Activated CD4-positive, alpha-beta T cell treated with anti-CD3 and anti-CD28 coated beads, Interleukin-2, amount 10 ng/mL, durations not matched to agents 24 days and 14 days (primary cell): ENCODE data around the gene PRSS22. TPM values are rescaled to one million over a fixed set of nuclear protein-coding genes. Genes with fewer than 3 reads are reported as not detected.
"Not testable (repeated sequence)": the region's sequence is repeated elsewhere in the genome, so short reads cannot be mapped to it uniquely, and the experiment has no call there.

Experiments used
- DNase-seq: peaks from one replicate; pipeline ENCODE4 v3.0.0; 2022
- H3K27ac Mint-ChIP-seq: one replicate; pipeline ENCODE4 v1.8.0; 2022; ENCODE audit warnings: mild to moderate bottlenecking, mixed read lengths
- H3K27me3 Mint-ChIP-seq: one replicate; pipeline ENCODE4 v1.8.0; 2022; ENCODE audit warnings: mixed read lengths
- H3K36me3 Mint-ChIP-seq: one replicate; pipeline ENCODE4 v1.8.0; 2022; ENCODE audit warnings: low read depth, mild to moderate bottlenecking, mixed read lengths
- H3K4me1 Mint-ChIP-seq: one replicate; pipeline ENCODE4 v1.8.0; 2021; ENCODE audit warnings: mixed read lengths
- H3K4me3 Mint-ChIP-seq: one replicate; pipeline ENCODE4 v1.8.0; 2022; ENCODE audit warnings: mild to moderate bottlenecking, moderate library complexity, mixed read lengths
- H3K9me3 Mint-ChIP-seq: one replicate; pipeline ENCODE4 v1.8.0; 2021; ENCODE audit warnings: mixed read lengths
- intact Hi-C: fragments of 100-400 bp; cut with micrococcal nuclease; formaldehyde crosslinking; loops from one replicate; pipeline ENCODE4 v1.15.1; 2023
- total RNA-seq: library from RNA; stranded (reverse); gene quantifications from 2 replicates; pipeline ENCODE4 v1.2.3, GENCODE V29; 2022

The PRSS22 gene
- not detected in 2 replicates for total RNA-seq

DNA sequence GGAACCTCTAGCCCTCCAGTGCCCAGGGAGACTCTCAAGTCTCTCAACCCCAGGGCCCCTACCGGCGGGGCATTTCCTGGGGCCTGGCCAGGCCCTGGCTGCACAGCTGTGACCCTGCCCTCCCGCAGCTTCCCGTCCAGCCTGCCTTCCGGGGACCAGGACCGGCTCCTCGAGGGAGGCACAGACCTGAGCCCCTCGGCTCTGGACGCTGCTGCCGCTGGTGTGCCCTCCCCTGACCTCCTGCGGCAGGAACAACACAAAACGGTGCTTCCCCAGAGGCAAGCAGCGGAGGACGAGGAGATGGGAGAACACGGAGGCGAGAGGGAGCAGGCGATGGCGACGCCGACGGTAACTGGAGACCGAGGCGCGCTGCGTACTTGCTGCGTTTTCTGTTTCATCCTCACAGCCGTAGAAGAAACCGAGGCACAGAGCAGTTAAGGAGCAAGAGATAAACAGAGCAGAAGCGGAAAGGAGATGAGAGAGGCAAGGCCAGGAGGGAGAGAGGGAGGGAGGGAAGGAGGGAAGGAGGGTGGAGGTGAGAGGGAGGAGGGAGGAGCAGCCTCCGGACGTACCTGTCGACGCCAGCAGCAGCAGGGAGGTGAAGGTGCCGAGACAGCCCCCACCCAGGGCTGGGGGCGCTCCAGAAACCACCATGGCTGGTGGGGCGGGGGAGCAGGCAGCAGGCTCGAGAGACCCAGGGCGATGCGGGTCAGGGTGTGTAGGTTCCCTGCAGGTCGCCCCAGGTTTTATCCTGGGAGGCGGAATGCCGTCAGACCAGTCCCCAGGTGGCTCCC, at the start of gene PRSS22:
Gene PRSS22, minus strand, starts transcription at position 720 of the 794 bp plus-strand sequence. Its CDS starts 66 bp downstream, at position 654.
- Mint-ChIP-seq H3K27ac (no peak within 1 kb of the TSS), H3K36me3 (peaks cover 3% of the 10 kb centered on the region)
- intact Hi-C loops, result no loop called here

GRCh38 chr16:2907084-2907753, 49.2 kb upstream of the PRSS22 start:
- H3K27me3 Mint-ChIP-seq, H3K36me3 Mint-ChIP-seq, H3K27ac Mint-ChIP-seq, H3K9me3 Mint-ChIP-seq, intact Hi-C loops: not testable (repeated sequence)
- H3K4me3 Mint-ChIP-seq, result peak overlapping the region; percentile 23
- peaks cover 22% of the 10 kb centered on the region for H3K4me1 Mint-ChIP-seq
- peak; percentile 88 for DNase-seq

More for the DNA sequence above, at the start of gene PRSS22:
- Mint-ChIP-seq H3K27me3 (peaks cover 8% of the 10 kb centered on the region), H3K9me3 (peaks cover 14% of the 10 kb centered on the region), H3K4me1 (peaks cover 3% of the 10 kb centered on the region), H3K4me3 (peak within 1 kb of the TSS; percentile 71)
- no peak for DNase-seq

- DNase-seq, result no peak
- peaks cover 2% of the 10 kb centered on the region for H3K27me3 Mint-ChIP-seq
- H3K4me3 Mint-ChIP-seq, result peak overlapping the region; percentile 98
- H3K9me3 Mint-ChIP-seq, result no peaks in the 10 kb centered on the region
- H3K27ac Mint-ChIP-seq, result peak overlapping the region; percentile 71
- no peaks in the 10 kb centered on the region for H3K36me3 Mint-ChIP-seq
- peaks cover 17% of the 10 kb centered on the region for H3K4me1 Mint-ChIP-seq
- intact Hi-C loops, result loop anchor here (1.0 kb wide), 1 partner anchor 23 kb away; the partner anchor contains the start of gene FLYWCH2
These were observed 48.0 kb upstream of the PRSS22 start for GRCh38 chr16:2905988-2906387.

DNA sequence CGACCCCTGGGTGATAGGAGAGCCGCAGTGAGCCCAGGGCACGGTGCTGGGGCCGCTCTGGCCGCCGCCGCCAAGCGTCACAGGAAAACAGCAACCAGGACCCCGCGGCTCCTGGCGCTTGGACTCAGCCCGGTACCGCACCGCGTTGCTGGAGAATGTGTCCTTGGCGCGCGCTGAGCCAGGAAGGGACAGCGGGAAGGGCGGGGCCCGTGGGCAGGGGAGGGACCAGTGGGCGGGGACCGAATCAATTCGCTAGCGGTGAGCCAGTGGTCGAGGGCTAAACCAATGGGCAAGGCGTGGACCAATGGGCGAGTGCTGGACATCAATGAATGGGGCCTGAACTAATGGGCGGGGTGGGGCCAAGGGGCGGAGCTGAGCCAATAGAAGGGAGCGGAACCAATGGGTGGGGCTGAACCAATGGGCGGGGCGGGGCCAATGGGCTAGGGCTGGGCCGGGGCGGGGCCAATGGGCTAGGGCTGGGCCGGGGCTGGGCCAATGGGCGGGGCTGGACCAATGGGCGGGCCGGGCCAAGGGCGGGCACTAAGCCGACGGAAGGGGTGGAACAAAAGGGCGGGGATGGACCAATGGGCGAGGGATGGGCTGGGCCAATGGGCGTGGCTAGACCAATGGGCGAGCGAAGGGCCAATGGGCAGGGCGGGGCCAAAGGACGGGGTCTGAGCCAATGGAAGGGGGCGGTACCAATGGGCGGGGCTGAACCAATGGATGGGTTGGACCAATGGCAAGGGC, 47.4 kb upstream of the PRSS22 start:
- Mint-ChIP-seq H3K4me3 (peak overlapping the region; percentile 98), H3K36me3 (no peaks in the 10 kb centered on the region), H3K4me1 (peaks cover 17% of the 10 kb centered on the region), H3K9me3 (no peaks in the 10 kb centered on the region), H3K27me3 (peaks cover 2% of the 10 kb centered on the region), H3K27ac (peak overlapping the region; percentile 92)
- peak; percentile 99 for DNase-seq
- intact Hi-C loops, result loop anchor here (1.0 kb wide), 1 partner anchor 22 kb away; the partner anchor contains the start of gene FLYWCH2

GRCh38 chr16:2904922-2905240, 46.9 kb upstream of the PRSS22 start:
- Mint-ChIP-seq H3K9me3 (no peaks in the 10 kb centered on the region), H3K4me3 (peak overlapping the region; percentile 98)
- intact Hi-C loops, result loop anchor here (1.0 kb wide), 2 partner anchors 14 to 22 kb away; partner anchors contain the start of gene FLYWCH2

GRCh38 chr16:2904100-2904921, 46.3 kb upstream of the PRSS22 start:
- Mint-ChIP-seq H3K4me1 (peaks cover 17% of the 10 kb centered on the region), H3K27me3 (no peaks in the 10 kb centered on the region), H3K4me3 (peak overlapping the region; percentile 98), H3K9me3 (no peaks in the 10 kb centered on the region), H3K27ac (peak overlapping the region; percentile 92), H3K36me3 (no peaks in the 10 kb centered on the region)
- intact Hi-C loops, result loop anchor here (1.0 kb wide), 1 partner anchor 15 kb away; no protein-coding TSS in a partner anchor
- peak; percentile 94 for DNase-seq

More at GRCh38 chr16:2904922-2905240, 46.9 kb upstream of the PRSS22 start:
- H3K27me3 Mint-ChIP-seq, result no peaks in the 10 kb centered on the region
- peak overlapping the region; percentile 92 for H3K27ac Mint-ChIP-seq
- peaks cover 17% of the 10 kb centered on the region for H3K4me1 Mint-ChIP-seq
- H3K36me3 Mint-ChIP-seq, result no peaks in the 10 kb centered on the region
- DNase-seq, result no peak

DNA sequence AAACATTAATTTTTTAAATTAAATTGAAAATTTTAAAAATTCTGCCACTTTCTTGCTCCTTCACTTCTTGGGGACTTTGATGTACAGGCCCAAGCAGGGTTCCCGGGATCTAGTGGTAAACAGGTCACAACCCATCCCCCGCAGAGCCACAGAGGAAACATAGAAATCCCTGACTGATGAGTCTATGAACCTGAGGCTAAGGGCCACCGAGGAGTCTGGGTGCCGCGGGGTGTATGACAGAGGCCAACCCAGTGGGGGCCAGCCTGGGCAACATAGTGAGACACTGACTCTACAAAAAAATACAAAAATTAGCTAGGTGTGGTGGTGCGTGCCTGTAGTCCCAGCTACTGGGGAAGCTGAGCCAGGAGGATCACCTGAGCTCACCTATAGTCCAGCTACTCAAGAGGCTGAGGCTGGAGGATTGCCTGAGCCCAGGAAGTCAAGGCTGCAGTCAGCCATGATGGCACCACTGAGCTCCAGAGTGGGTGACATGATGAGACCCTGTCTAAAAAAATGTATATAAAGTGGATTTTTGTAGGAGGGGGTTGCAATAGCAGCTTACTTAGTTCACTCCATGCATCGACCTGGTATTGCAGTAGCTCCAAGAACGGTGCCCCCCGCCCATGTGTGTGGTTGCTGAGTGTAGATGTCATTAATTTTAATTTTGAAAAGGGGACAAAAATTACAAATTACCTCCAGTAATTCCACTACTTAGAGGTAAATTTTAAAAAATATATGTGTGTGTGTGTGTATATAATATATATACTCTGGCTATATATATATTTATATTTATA, 44.6 kb upstream of the PRSS22 start:
- Mint-ChIP-seq H3K36me3 (no peaks in the 10 kb centered on the region), H3K27ac (no peak overlapping the region), H3K4me1 (peaks cover 17% of the 10 kb centered on the region), H3K9me3 (no peaks in the 10 kb centered on the region), H3K4me3 (no peak overlapping the region), H3K27me3 (no peaks in the 10 kb centered on the region)
- intact Hi-C loops, result no loop called here
- no peak for DNase-seq

DNA sequence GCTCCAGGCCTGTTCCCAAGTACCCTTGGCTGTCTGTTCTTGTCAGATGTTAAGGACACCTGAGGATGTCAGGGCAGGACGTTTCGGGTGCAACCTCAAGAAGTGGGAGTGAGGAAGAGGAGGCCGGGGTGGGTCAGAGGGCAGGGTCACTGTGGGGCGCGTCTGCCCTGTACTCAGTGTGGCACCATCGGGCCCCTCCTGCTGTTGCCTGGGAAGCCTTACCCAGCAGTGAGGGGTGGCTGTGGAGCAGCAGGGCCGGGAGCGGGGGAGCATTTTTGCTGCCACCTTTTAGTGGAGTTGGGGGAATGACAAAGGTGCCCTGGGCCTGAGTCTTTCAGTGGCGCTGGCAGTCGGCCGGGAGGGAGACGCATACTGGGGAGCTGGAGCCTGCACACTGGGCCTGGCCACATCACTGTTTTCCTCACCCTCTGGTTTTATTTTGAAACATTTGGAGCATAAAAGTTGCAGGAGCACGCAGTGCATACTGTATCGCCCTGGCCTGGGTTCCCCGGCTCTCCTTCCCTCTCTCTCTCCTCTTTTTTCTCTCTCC, 42.6 kb upstream of the PRSS22 start:
- intact Hi-C loops, result no loop called here
- no peaks in the 10 kb centered on the region for H3K27me3 Mint-ChIP-seq
- H3K36me3 Mint-ChIP-seq, result no peaks in the 10 kb centered on the region
- DNase-seq, result no peak
- peaks cover 8% of the 10 kb centered on the region for H3K4me1 Mint-ChIP-seq
- no peak overlapping the region for H3K4me3 Mint-ChIP-seq
- no peaks in the 10 kb centered on the region for H3K9me3 Mint-ChIP-seq
- H3K27ac Mint-ChIP-seq, result no peak overlapping the region

GRCh38 chr16:2899564-2900072, 41.6 kb upstream of the PRSS22 start:
- Mint-ChIP-seq H3K4me1 (peaks cover 6% of the 10 kb centered on the region), H3K27me3 (no peaks in the 10 kb centered on the region), H3K27ac (no peak overlapping the region), H3K4me3 (no peak overlapping the region), H3K36me3 (no peaks in the 10 kb centered on the region), H3K9me3 (no peaks in the 10 kb centered on the region)
- DNase-seq, result no peak
- intact Hi-C loops, result no loop called here

- intact Hi-C loops, result no loop called here
- Mint-ChIP-seq H3K4me3 (no peak overlapping the region), H3K27me3 (no peaks in the 10 kb centered on the region), H3K9me3 (no peaks in the 10 kb centered on the region), H3K27ac (no peak overlapping the region), H3K36me3 (no peaks in the 10 kb centered on the region), H3K4me1 (peaks cover 3% of the 10 kb centered on the region)
- no peak for DNase-seq
These were observed 41.0 kb upstream of the PRSS22 start for GRCh38 chr16:2898831-2899563.

DNA sequence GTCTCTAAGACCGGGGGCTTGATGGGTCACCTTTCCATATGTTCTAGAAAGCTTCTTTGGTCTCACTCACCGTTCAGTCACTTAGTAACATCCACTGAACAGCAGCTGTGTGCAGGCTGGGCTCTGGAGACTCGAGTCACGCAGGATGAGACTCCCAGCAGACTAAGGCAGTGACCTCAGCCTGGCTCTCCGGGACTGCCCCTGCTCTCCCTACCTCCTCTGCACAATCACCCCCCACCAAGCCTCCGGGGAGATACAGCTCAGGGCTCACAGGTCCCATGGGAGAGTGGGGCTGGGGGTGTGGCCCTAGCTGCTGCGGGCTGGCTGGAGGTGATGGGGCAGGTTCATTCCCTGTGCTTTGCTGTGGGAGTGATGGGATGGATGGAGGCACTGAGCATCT, 39.1 kb upstream of the PRSS22 start:
- H3K9me3 Mint-ChIP-seq, result no peaks in the 10 kb centered on the region
- intact Hi-C loops, result no loop called here
- DNase-seq, result no peak
- no peaks in the 10 kb centered on the region for H3K4me1 Mint-ChIP-seq
- H3K4me3 Mint-ChIP-seq, result no peak overlapping the region
- no peaks in the 10 kb centered on the region for H3K36me3 Mint-ChIP-seq
- H3K27me3 Mint-ChIP-seq, result no peaks in the 10 kb centered on the region
- no peak overlapping the region for H3K27ac Mint-ChIP-seq
